Effector CD8-positive, alpha-beta T cell (primary cell): ENCODE measurements around the gene EEIG1.
"Not testable (repeated sequence)": the region's sequence is repeated elsewhere in the genome, so short reads cannot be mapped to it uniquely, and the experiment has no call there.

Experiments used
- DNase-seq: peaks from one replicate; lab custom pipeline; 2025; lab: John Stamatoyannopoulos, UW
- total RNA-seq, 4 experiments: gene quantifications; one replicate each; lab custom pipeline; 2026; lab: John Stamatoyannopoulos, UW

The EEIG1 gene
- total RNA-seq, result 280 to 648 (median 556) reads per million in 4 experiments

GRCh38 chr9:127980706-127981558 lies at the start of gene EEIG1:
Gene EEIG1 (minus strand): TSS chr9:127980989. CDS start chr9:127980137, 852 bp downstream.
- peak; percentile 95 for DNase-seq

- no peak for DNase-seq
Observed at GRCh38 chr9:128027705-128028104, 46.9 kb upstream of the EEIG1 start.

- no peak for DNase-seq
Observed at GRCh38 chr9:128026773-128027541, 46.2 kb upstream of the EEIG1 start.

GRCh38 chr9:128026255-128026772 lies 45.5 kb upstream of the EEIG1 start:
- DNase-seq, result peak; percentile 73

- DNase-seq, result no peak
Observed at GRCh38 chr9:128025736-128026135, 44.9 kb upstream of the EEIG1 start.

- DNase-seq, result no peak
Observed at GRCh38 chr9:128024761-128025308, 44.0 kb upstream of the EEIG1 start.

- DNase-seq, result not testable (repeated sequence)
Observed at GRCh38 chr9:128023671-128024070, 42.9 kb upstream of the EEIG1 start.

GRCh38 chr9:128022886-128023285 lies 42.1 kb upstream of the EEIG1 start:
- no peak for DNase-seq

GRCh38 chr9:128021098-128021497 lies 40.3 kb upstream of the EEIG1 start:
- no peak for DNase-seq

- DNase-seq, result no peak
Observed at GRCh38 chr9:128020692-128021091, 39.9 kb upstream of the EEIG1 start.

GRCh38 chr9:128015696-128016095 lies 34.9 kb upstream of the EEIG1 start:
- DNase-seq, result no peak

GRCh38 chr9:128011071-128011817 lies 30.5 kb upstream of the EEIG1 start:
- no peak for DNase-seq

GRCh38 chr9:128009639-128010038 lies 28.9 kb upstream of the EEIG1 start:
- DNase-seq, result no peak

- DNase-seq, result no peak
Observed at GRCh38 chr9:128008171-128008570, 27.4 kb upstream of the EEIG1 start.

- DNase-seq, result peak; percentile 85
Observed at GRCh38 chr9:128007566-128008138, 26.9 kb upstream of the EEIG1 start.

- DNase-seq, result no peak
Observed at GRCh38 chr9:128006332-128006996, 25.7 kb upstream of the EEIG1 start.

GRCh38 chr9:128005923-128006322 lies 25.1 kb upstream of the EEIG1 start:
- DNase-seq, result no peak

GRCh38 chr9:128003966-128004604 lies 23.3 kb upstream of the EEIG1 start:
- no peak for DNase-seq

GRCh38 chr9:128002959-128003358 lies 22.2 kb upstream of the EEIG1 start:
- no peak for DNase-seq

- DNase-seq, result no peak
Observed at GRCh38 chr9:128001779-128002298, 21.1 kb upstream of the EEIG1 start.
